GM08714 (cell line): ENCODE data around the gene RNF112.

Experiments used
- H3K4me3 ChIP-seq: fragments of 200-500 bp; sonication (Bioruptor generic); 2 replicates; pipeline ENCODE4 v1.5.1; 2014; ENCODE audit warnings: mild to moderate bottlenecking, low read length, inconsistent platforms
- ZNF274 ChIP-seq: IDR thresholded peaks from 2 replicates; pipeline ENCODE4 v1.6.1; 2012; ENCODE audit warnings: mild to moderate bottlenecking, low read depth, low read length

The RNF112 gene

GRCh38 chr17:19388791-19389785 lies 21.9 kb upstream of the RNF112 start:
- no peak overlapping the region for H3K4me3 ChIP-seq
- no peak for TF ChIP-seq ZNF274

- H3K4me3 ChIP-seq = no peak overlapping the region
- no peak for TF ChIP-seq ZNF274
Observed at GRCh38 chr17:19390951-19391350, 20.1 kb upstream of the RNF112 start.

DNA sequence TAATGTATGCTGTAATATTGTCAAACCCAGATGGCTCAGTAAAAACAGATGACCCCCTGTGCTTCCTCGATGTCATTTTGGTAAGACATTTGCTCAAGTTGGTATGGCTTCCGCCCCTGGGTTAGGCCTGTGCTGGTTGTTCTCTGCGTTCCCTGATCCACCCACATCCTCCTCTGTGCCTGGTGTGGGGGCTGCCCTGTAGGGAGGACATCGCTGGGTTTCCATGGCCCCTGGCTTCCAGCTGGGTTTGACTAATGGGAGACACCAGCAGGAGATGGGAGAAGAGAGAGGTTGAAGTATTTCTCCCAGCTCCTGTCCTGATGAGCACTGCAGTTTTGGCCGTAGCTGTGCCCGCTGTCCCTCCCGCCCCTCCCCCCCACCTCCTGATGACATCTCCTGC lies 19.6 kb upstream of the RNF112 start:
- TF ChIP-seq ZNF274 = no peak
- H3K4me3 ChIP-seq = no peak overlapping the region

GRCh38 chr17:19392303-19392702 lies 18.7 kb upstream of the RNF112 start:
- H3K4me3 ChIP-seq = no peak overlapping the region
- TF ChIP-seq ZNF274 = no peak

DNA sequence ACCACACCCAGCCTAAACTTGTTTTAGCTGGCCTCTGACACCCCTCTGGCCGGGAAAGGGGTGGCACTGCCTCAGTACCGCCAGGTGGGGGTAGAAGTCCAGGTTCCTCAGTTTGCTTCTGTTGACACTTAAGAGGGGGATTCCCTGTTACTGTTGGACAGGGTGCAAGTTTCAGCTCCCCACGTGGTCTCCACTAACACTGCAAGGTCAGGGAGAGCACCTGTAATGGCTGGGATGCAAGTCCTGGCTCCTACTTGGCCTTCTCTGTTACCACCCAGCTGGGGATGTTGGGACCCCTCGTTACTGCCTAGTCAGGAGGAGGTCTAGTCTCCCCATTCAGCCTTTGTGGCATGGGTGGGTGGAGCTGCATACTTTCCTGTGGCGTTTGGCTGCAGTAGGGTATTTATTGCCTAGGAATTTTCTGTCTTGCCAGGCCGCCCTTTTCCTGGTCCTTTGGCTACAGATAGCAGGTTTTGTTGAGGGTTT lies 13.4 kb upstream of the RNF112 start:
- no peak overlapping the region for H3K4me3 ChIP-seq
- TF ChIP-seq ZNF274 = no peak

- TF ChIP-seq ZNF274 = no peak
- no peak overlapping the region for H3K4me3 ChIP-seq
Observed at GRCh38 chr17:19398301-19399181, 12.5 kb upstream of the RNF112 start.

DNA sequence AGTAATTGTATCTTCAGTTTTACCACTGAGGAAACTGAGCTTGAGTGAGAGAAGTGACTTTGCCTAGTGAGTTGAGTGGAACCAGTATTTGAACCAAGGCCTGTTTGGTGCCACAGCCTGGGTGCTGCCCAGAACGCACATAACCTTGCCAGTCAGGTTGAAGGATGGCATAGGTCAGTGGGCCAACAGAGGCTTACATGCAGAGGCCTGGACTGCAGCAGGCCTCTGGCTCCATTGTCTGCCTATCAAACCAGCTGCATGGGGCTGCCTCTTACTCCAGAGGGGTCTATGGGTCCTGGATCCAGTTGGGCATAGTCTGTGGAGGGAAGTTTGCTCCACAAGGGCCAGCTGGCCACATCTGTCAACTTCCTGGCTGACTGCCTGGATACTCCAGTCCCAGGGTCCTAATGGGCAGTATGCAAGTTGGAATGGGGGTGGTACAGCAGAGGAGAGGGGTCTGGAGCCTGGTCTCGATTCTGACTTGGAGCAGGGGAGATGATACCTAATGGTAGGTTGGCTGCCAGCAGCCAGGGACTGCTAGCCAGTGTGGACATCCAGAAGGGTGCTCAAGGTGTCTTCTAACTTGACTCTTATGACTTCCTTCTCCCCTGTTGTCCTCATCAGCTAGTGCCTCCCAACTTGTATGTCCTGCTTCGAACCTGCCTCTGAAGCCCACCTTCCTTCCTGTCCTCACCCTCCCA lies 11.1 kb upstream of the RNF112 start:
- H3K4me3 ChIP-seq = no peak overlapping the region
- no peak for TF ChIP-seq ZNF274

DNA sequence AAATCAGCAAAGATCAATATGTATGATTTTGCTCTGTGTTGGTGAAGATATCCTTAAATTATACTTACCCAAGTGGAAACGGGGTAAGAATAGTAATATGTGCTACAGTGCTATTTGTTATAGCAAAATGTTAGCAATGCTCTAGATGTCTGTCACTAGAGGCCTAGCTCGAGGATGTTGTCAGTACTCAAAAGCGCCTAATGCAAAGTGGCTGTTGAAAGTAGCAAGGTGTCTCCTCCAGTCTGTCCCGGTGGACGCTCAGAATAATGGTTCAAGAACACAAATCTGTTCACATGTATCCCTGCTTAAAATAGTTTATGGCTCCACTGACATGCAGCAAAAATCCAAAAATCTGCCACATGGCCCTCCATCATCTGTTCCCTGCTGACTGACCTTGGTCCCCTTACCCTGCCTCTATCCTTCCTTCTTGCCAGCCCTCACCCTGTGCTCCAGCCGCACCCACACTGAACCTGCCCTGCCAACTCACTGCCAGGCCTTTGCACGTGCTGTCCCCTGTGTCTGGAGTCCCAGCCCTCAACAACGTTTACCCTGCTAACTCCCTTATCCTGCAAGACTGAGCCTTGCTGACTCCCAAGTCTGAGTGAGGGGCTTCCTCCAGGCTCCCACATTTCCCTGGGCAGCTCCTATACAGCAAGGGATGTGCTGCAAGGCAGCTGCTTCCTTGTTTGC lies 9.6 kb upstream of the RNF112 start:
- TF ChIP-seq ZNF274 = no peak
- no peak overlapping the region for H3K4me3 ChIP-seq

- no peak for TF ChIP-seq ZNF274
Observed at GRCh38 chr17:19402171-19402570, 8.9 kb upstream of the RNF112 start.

GRCh38 chr17:19403021-19403420 lies 8.0 kb upstream of the RNF112 start:
- no peak for TF ChIP-seq ZNF274
- no peak overlapping the region for H3K4me3 ChIP-seq

More at GRCh38 chr17:19402171-19402570, 8.9 kb upstream of the RNF112 start:
- no peak overlapping the region for H3K4me3 ChIP-seq

DNA sequence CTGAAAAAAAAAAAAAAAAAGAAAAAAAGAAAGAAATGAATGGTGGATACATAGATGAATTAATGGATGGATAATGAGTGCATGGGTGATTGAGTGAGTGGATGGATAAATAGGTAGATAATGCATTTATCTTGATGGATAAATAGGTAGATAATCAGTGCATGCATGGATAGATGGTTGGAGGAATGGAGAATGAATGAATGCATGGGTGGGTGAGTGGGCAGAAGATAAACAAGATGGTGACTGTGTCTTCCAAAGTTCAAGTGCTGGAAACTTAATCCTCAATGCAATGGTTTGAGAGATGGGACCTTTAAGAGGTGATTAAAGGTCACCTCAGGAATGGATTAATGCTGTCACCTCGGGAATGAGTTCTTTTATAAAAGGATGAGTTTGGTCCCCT lies 6.8 kb upstream of the RNF112 start:
- TF ChIP-seq ZNF274 = no peak
- no peak overlapping the region for H3K4me3 ChIP-seq

- TF ChIP-seq ZNF274 = no peak
- no peak overlapping the region for H3K4me3 ChIP-seq
Observed at GRCh38 chr17:19405114-19405513, 5.9 kb upstream of the RNF112 start.

GRCh38 chr17:19407601-19408345 lies 3.3 kb upstream of the RNF112 start:
- H3K4me3 ChIP-seq = no peak overlapping the region
- TF ChIP-seq ZNF274 = no peak
